CD4-positive, alpha-beta T cell (primary cell): ENCODE data around the gene PRICKLE1. TPM values are rescaled to one million over a fixed set of nuclear protein-coding genes. Genes with fewer than 3 reads are reported as not detected.
A peak's percentile ranks its signal among the peaks of the same experiment; 100 is the strongest.

Experiments used
- ATAC-seq: fragments of 200-7000 bp; cut with Tn5 transposase; one replicate; pipeline ENCODE4 v1.10.0; 2022; ENCODE audit warnings: mild to moderate bottlenecking; ENCODE audit not compliant: poor library complexity
- CTCF ChIA-PET: fragments of 350-600 bp; sonication (Branson Sonifier 250); formaldehyde crosslinking; loops from one replicate; lab custom pipeline; 2021; ENCODE audit warnings: antibody characterized with exemption, inconsistent platforms; lab: Charles Lee
- POLR2A ChIA-PET: fragments of 350-600 bp; sonication (Branson Sonifier 250); formaldehyde crosslinking; loops from one replicate; lab custom pipeline; 2021; ENCODE audit warnings: antibody characterized with exemption, inconsistent platforms; lab: Charles Lee
- DNase-seq, 14 experiments: peaks; one replicate each; pipeline ENCODE4 v3.0.0-alpha.2; 2013 to 2020; ENCODE audit warnings: mixed read lengths in 2 of 14
- H3K27ac ChIP-seq, 2 donors: one replicate each; pipeline versions ENCODE4 v1.5.1 to v1.7.0; 2013; ENCODE audit warnings: low read length in 2 of 2, low read depth in 1 of 2, mild to moderate bottlenecking in 1 of 2
- H3K27me3 ChIP-seq, 2 experiments: 1 replicate in 1 of 2; 2 replicates in 1 of 2; pipeline versions ENCODE4 v1.6.1 to v1.7.0; 2013; ENCODE audit warnings: low read length in 2 of 2, control low read depth in 1 of 2, mild to moderate bottlenecking in 1 of 2, moderate library complexity in 1 of 2; ENCODE audit not compliant: insufficient read depth in 2 of 2, control insufficient read depth in 1 of 2
- H3K36me3 ChIP-seq: one replicate; pipeline ENCODE4 v1.6.1; 2013; ENCODE audit warnings: low read length, control low read depth; ENCODE audit not compliant: insufficient read depth
- H3K4me1 ChIP-seq: one replicate; pipeline ENCODE4 v1.6.1; 2013; ENCODE audit warnings: low read length, control low read depth; ENCODE audit not compliant: insufficient read depth
- H3K4me3 ChIP-seq: one replicate; pipeline ENCODE4 v1.5.1; 2013; ENCODE audit warnings: mild to moderate bottlenecking, low read length, moderate library complexity
- H3K9me3 ChIP-seq, 2 experiments: 1 replicate in 1 of 2; 2 replicates in 1 of 2; pipeline versions ENCODE4 v1.6.1 to v1.7.0; 2013; ENCODE audit warnings: low read length in 2 of 2, mild to moderate bottlenecking in 2 of 2, control low read depth in 1 of 2, moderate library complexity in 1 of 2; ENCODE audit not compliant: control insufficient read depth in 1 of 2, insufficient read depth in 1 of 2
- H3K27ac Mint-ChIP-seq: one replicate; pipeline ENCODE4 v1.8.0; 2020; ENCODE audit warnings: mixed read lengths
- H3K27me3 Mint-ChIP-seq: one replicate; pipeline ENCODE4 v1.8.0; 2021; ENCODE audit warnings: mixed read lengths
- H3K36me3 Mint-ChIP-seq: one replicate; pipeline ENCODE4 v1.8.0; 2021; ENCODE audit warnings: low read depth, mixed read lengths
- H3K4me1 Mint-ChIP-seq: one replicate; pipeline ENCODE4 v1.8.0; 2021; ENCODE audit warnings: low read depth, mixed read lengths
- H3K4me3 Mint-ChIP-seq: one replicate; pipeline ENCODE4 v1.8.0; 2020; ENCODE audit warnings: mild to moderate bottlenecking, mixed read lengths
- H3K9me3 Mint-ChIP-seq: one replicate; pipeline ENCODE4 v1.8.0; 2020; ENCODE audit warnings: mixed read lengths
- CTCF ChIP-seq: fragments of 200-600 bp; IDR thresholded peaks from one replicate; pipeline ENCODE4 v1.8.0; 2022; ENCODE audit warnings: antibody characterized with exemption, mild to moderate bottlenecking
- intact Hi-C, 2 experiments: fragments of 100-400 bp; cut with DNase I in 1 of 2; cut with micrococcal nuclease in 1 of 2; formaldehyde crosslinking; loops; one replicate each; pipeline versions ENCODE4 v1.15.1 to v1.9.0; 2023 to 2025; cut with DNase I, micrococcal nuclease
- total RNA-seq, 174 experiments: library from RNA in 2 of 174; stranded (reverse) in 2 of 174; gene quantifications; one replicate each; pipeline ENCODE4 v1.2.3 and lab custom pipeline; 2021 to 2026

The PRICKLE1 gene
- total RNA-seq, 2 experiments from 2014 or later: not detected

DNA sequence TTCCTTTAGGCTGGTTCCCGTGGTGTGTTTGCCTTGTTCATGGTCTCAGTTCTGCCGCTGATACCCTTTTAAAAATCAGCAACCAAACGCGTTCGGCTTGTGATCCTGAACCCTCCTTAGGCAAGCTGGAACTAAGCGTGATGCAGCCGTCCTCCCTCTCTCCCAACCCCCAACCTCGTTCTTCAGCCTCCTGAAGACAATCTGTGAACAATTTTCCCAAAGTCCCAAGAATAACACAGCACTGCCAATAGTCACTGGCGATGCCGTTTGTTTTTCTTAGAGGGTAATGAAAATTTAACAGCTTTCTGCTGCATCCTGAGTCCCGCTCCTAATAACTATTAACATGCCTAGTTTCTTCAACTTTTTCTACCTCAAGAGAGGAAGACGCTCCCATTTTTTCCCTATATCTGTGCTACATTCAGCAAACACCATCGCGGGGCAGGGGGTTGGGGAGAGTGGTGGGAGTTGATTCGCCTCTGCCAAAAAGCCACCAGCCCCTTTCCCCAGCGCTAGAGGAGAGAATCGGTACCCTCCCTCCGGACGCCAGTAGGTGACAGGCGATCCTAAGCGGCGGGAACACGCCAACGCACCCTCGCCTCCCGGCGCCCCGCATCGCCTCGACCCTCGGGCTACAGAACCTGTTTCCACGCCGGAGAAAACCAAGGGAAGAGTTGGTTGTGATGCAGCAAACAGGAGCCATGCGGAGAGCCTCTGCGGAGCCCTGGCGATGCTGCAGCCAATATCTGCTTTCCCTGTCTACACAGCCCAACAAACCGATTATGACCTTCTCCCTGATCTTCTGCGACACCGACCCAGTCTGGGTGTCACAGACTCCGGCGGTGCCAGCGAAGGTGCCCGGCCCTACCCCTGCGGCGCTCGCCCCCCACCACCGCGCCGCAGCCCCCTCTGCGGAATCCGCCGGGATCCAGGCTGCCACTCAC is 752 bp downstream of the PRICKLE1 start:
- H3K4me1 Mint-ChIP-seq: peaks cover 16% of the 10 kb centered on the region

DNA sequence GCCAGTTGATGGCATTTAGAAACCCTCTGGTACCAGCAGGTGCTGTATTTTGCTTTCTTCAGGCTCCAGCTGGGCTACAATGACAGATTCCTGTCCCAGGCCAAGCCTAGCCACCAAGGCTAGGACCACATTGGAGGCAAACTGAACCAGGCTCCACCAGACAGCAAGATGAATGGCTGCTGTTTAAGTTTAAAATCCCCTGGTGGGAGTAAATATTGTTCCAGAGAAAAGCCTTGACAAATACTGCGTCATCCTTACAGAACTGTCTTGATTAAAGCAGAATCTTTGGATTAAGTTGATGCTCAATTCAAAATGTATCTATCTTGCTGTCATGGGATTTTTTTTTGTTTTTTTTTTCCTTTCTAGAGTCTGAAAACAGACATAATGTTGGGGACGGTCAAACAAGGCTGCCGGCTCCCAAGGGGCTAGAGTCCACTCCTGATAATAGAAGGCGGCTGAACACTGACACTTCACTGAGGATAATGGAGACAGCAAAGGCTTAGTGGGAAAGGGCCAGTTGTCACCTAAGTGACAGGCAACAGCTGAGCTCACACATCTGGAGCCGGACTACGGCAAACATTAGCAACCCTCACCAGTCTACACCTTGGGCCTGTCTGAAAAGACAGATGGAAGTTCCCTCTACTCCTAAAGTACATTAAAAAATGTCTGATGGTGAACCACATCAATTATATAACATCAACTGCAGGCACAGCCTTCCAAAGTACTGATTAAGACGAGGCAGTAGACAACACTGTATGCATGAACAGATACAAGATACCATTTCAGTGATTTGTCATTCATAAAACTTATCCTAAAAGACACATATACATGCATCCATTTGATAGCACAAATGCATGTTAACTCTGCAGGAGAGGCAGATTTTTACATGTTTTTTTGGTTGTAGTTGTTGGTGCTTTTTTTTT is 1.7 kb downstream of the PRICKLE1 start:
- no peak for ATAC-seq
- intact Hi-C loops: no loop called here
- no peak overlapping the region for H3K27ac Mint-ChIP-seq
- Histone ChIP-seq H3K4me1 (peaks cover 16% of the 10 kb centered on the region), H3K27me3 (peaks cover 35 to 69% of the 10 kb centered on the region in 2 experiments), H3K9me3 (peaks cover 0 to 4% of the 10 kb centered on the region in 2 experiments), H3K27ac (no peak overlapping the region), H3K36me3 (no peaks in the 10 kb centered on the region), H3K4me3 (no peak overlapping the region)
- H3K9me3 Mint-ChIP-seq: no peaks in the 10 kb centered on the region
- TF ChIP-seq CTCF: no peak
- no peak for DNase-seq
- ChIA-PET POLR2A (no interaction called here), CTCF (no interaction called here)
- peaks cover 75% of the 10 kb centered on the region for H3K27me3 Mint-ChIP-seq
- H3K4me1 Mint-ChIP-seq: peaks cover 16% of the 10 kb centered on the region
- peak overlapping the region; percentile 45 for H3K4me3 Mint-ChIP-seq
- no peaks in the 10 kb centered on the region for H3K36me3 Mint-ChIP-seq

More for the DNA sequence above, 752 bp downstream of the PRICKLE1 start:
- ChIA-PET CTCF (no interaction called here), POLR2A (no interaction called here)
- Histone ChIP-seq H3K27me3 (peaks cover 39 to 76% of the 10 kb centered on the region in 2 experiments), H3K4me3 (peak overlapping the region; percentile 26), H3K4me1 (peaks cover 16% of the 10 kb centered on the region), H3K36me3 (no peaks in the 10 kb centered on the region), H3K9me3 (peaks cover 0 to 4% of the 10 kb centered on the region in 2 experiments), H3K27ac (no peak overlapping the region)
- DNase-seq (no peak), ATAC-seq (no peak)
- Mint-ChIP-seq H3K27me3 (peaks cover 72% of the 10 kb centered on the region), H3K9me3 (no peaks in the 10 kb centered on the region), H3K27ac (no peak overlapping the region), H3K36me3 (no peaks in the 10 kb centered on the region), H3K4me3 (peak overlapping the region; percentile 45)
- intact Hi-C loops: no loop called here
- TF ChIP-seq CTCF: no peak

DNA sequence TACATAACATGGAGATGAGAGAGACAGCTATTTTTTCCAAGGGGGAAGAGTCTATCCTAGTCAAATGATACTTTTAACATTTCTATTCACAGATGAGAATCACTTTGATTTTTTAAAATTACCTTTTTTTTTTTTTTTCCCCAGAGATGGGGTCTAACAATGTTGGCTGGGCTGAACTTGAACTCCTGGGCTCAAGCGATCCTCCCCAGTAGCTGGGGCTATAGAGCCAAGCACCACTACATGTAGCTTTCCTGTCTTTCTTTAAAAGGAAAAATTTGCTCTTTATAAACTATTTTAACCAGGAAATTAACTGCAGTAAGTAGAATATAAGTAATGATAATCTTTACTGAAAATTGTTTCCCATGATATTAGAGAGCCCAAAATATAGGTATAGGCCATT is 3.3 kb downstream of the PRICKLE1 start:
- H3K4me1 Mint-ChIP-seq: peaks cover 16% of the 10 kb centered on the region
- no peak overlapping the region for H3K27ac Mint-ChIP-seq
- TF ChIP-seq CTCF: no peak
- no peaks in the 10 kb centered on the region for H3K36me3 Mint-ChIP-seq
- no peak overlapping the region for H3K4me3 ChIP-seq
- H3K27me3 ChIP-seq: peaks cover 30 to 58% of the 10 kb centered on the region in 2 experiments
- H3K9me3 Mint-ChIP-seq: no peaks in the 10 kb centered on the region
- DNase-seq (no peak), ATAC-seq (no peak)
- intact Hi-C loops: no loop called here
- H3K27ac ChIP-seq: no peak overlapping the region
- ChIA-PET POLR2A (no interaction called here), CTCF (no interaction called here)
- H3K27me3 Mint-ChIP-seq: peaks cover 71% of the 10 kb centered on the region
- H3K9me3 ChIP-seq: peaks cover 0 to 4% of the 10 kb centered on the region in 2 experiments
- H3K4me3 Mint-ChIP-seq: no peak overlapping the region
- no peaks in the 10 kb centered on the region for H3K36me3 ChIP-seq
- H3K4me1 ChIP-seq: peaks cover 16% of the 10 kb centered on the region
